Measurements from ENCODE around the gene ZBTB46. TPM values are rescaled to one million over a fixed set of nuclear protein-coding genes. Genes with fewer than 3 reads are reported as not detected.
A peak's percentile ranks its signal among the peaks of the same experiment; 100 is the strongest.

The ZBTB46 gene
- total RNA-seq, 2 experiments from 2014 or later = 0.67 to 1.3 TPM

DNA sequence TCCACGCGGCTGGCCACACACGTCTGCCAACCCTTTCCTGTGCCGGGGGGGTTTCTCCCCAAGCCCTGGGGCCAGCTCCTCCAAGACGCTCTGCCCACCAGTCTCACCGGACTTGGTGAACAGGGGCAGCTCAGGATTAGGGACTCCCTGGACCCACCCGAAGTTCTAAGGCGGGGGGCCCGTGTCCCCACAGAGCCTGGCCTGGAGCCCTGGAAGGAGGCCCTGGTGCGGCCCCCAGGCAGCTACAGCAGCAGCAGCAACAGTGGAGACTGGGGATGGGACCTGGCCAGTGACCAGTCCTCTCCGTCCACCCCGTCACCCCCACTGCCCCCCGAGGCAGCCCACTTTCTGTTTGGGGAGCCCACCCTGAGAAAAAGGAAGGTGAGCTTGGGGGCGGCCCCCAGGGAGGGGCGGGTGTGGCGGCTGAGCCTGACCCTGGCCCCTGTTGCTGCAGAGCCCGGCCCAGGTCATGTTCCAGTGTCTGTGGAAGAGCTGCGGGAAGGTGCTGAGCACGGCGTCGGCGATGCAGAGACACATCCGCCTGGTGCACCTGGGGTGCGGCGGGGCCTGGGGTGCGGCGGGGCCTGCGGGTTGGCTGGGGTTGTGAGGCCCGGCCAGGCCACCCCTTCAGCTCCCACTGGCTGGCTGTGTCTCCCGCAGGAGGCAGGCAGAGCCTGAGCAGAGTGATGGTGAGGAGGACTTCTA lies 89.2 kb downstream of the ZBTB46 start:
- CTCF ChIA-PET (ENCODE audit: unreplicated experiment) = interaction anchor here (0.6 to 1.2 kb wide), 2 partner anchors 34 to 1097 kb away, joined by 3 read pairs; partner anchors contain the start of genes ARFRP1 and ZGPAT
- no peak overlapping the region for H3K27ac ChIP-seq (ENCODE audit: low read depth, low read length, poor library complexity, severe bottlenecking)
- POLR2A ChIA-PET = no interaction called here
- intact Hi-C loops (cut with micrococcal nuclease; ENCODE audit: unreplicated experiment) = no loop called here
- no peak overlapping the region for H3K4me2 ChIP-seq (ENCODE audit: low read length)
- peaks cover 41% of the 10 kb centered on the region for H3K36me3 ChIP-seq (ENCODE audit: insufficient read depth, low read length)
- H3K9me3 ChIP-seq (ENCODE audit: low read length) = no peaks in the 10 kb centered on the region
- H4K20me1 ChIP-seq (ENCODE audit: insufficient read depth, low read length) = no peaks in the 10 kb centered on the region
- H3K9me2 ChIP-seq (ENCODE audit: insufficient read depth, low read length) = no peaks in the 10 kb centered on the region
- DNase-seq (ENCODE audit: low spot score) = no peak
- TF ChIP-seq, protein P1, sequence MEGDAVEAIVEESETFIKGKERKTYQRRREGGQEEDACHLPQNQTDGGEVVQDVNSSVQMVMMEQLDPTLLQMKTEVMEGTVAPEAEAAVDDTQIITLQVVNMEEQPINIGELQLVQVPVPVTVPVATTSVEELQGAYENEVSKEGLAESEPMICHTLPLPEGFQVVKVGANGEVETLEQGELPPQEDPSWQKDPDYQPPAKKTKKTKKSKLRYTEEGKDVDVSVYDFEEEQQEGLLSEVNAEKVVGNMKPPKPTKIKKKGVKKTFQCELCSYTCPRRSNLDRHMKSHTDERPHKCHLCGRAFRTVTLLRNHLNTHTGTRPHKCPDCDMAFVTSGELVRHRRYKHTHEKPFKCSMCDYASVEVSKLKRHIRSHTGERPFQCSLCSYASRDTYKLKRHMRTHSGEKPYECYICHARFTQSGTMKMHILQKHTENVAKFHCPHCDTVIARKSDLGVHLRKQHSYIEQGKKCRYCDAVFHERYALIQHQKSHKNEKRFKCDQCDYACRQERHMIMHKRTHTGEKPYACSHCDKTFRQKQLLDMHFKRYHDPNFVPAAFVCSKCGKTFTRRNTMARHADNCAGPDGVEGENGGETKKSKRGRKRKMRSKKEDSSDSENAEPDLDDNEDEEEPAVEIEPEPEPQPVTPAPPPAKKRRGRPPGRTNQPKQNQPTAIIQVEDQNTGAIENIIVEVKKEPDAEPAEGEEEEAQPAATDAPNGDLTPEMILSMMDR (conservative IDR thresholded peaks at IDR 0.05; ENCODE audit: low read length) = no peak
- TF ChIP-seq EZH2phosphoT487 (IDR thresholded peaks at IDR 0.05; ENCODE audit: borderline replicate concordance, low read depth, low read length) = no peak
- no TSS peak for BruUV-seq (replicated peaks)
- H3K4me1 ChIP-seq (ENCODE audit: insufficient read depth, low read length, poor library complexity, severe bottlenecking) = peaks cover 39% of the 10 kb centered on the region
- H2AFZ ChIP-seq (ENCODE audit: low read length) = no peak overlapping the region
- H3K4me3 ChIP-seq (ENCODE audit: low read depth, low read length, poor library complexity, severe bottlenecking) = no peak overlapping the region
- no peaks in the 10 kb centered on the region for H3K79me2 ChIP-seq (ENCODE audit: insufficient read depth, low read depth, low read length)

DNA sequence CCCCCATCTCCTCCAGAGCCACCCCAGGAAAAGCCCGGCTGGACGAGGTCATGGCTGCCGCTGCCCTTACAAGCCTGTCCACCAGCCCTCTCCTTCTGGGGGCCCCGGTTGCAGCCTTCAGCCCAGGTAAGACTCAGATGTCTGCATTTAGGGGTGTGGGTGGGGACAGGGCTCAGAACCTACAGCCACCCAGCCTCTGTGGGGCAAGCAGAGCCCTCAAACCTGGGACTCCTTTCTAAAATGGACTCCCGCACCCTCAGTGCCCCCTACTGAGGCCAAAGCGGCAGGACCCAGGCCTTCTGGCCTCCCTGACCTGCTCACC lies 89.7 kb downstream of the ZBTB46 start:
- DNase-seq (ENCODE audit: low spot score) = no peak
- BruUV-seq (replicated peaks) = no TSS peak
- no peak for TF ChIP-seq EZH2phosphoT487 (IDR thresholded peaks at IDR 0.05; ENCODE audit: borderline replicate concordance, low read depth, low read length)
- TF ChIP-seq, protein P1 (conservative IDR thresholded peaks at IDR 0.05; ENCODE audit: low read length) = no peak
- ChIA-PET POLR2A (interaction anchor here (0.6 kb wide), 1 partner anchor 67 kb away, joined by 3 read pairs; no protein-coding TSS in a partner anchor), CTCF (ENCODE audit: unreplicated experiment) (interaction anchor here (1.2 kb wide), 1 partner anchor 34 kb away, joined by 3 read pairs; the partner anchor contains the start of genes ARFRP1 and ZGPAT)
- peak overlapping the region; percentile 74 for H3K4me2 ChIP-seq (ENCODE audit: low read length)
- H3K9me2 ChIP-seq (ENCODE audit: insufficient read depth, low read length) = no peaks in the 10 kb centered on the region
- H3K4me1 ChIP-seq (ENCODE audit: insufficient read depth, low read length, poor library complexity, severe bottlenecking) = peaks cover 40% of the 10 kb centered on the region
- peak overlapping the region; percentile 58 for H3K27ac ChIP-seq (ENCODE audit: low read depth, low read length, poor library complexity, severe bottlenecking)
- no peak overlapping the region for H2AFZ ChIP-seq (ENCODE audit: low read length)
- intact Hi-C loops (cut with micrococcal nuclease; ENCODE audit: unreplicated experiment) = no loop called here
- peak overlapping the region; percentile 69 for H3K4me3 ChIP-seq (ENCODE audit: low read depth, low read length, poor library complexity, severe bottlenecking)
- H3K9me3 ChIP-seq (ENCODE audit: low read length) = no peaks in the 10 kb centered on the region
- peaks cover 44% of the 10 kb centered on the region for H3K36me3 ChIP-seq (ENCODE audit: insufficient read depth, low read length)
- H3K79me2 ChIP-seq (ENCODE audit: insufficient read depth, low read depth, low read length) = no peaks in the 10 kb centered on the region
- no peaks in the 10 kb centered on the region for H4K20me1 ChIP-seq (ENCODE audit: insufficient read depth, low read length)

Measured in OCI-LY7 (cell line).